LNCaP clone FGC (cell line): ENCODE results near the gene MMP21.

ENCODE experiments used
- DNase-seq: peaks from one replicate; pipeline ENCODE4 v3.0.0-alpha.2; 2011; ENCODE audit warnings: low read depth
- H3K4me3 ChIP-seq: 2 replicates; pipeline ENCODE4 v1.5.1; 2011; ENCODE audit warnings: mild to moderate bottlenecking, low read depth, low read length, control low read depth
- CTCF ChIP-seq: IDR thresholded peaks from 2 replicates; pipeline ENCODE4 v1.5.1; 2012; ENCODE audit warnings: mild to moderate bottlenecking; ENCODE audit not compliant: control insufficient read depth, insufficient read depth; ENCODE audit errors: extremely low read depth

Gene MMP21

GRCh38 chr10:125773687-125774543 lies 1.7 kb downstream of the MMP21 start:
- no peak for TF ChIP-seq CTCF
- no peak overlapping the region for H3K4me3 ChIP-seq
- no peak for DNase-seq

GRCh38 chr10:125772864-125773180 lies 2.8 kb downstream of the MMP21 start:
- TF ChIP-seq CTCF: no peak

GRCh38 chr10:125772112-125772863 lies 3.3 kb downstream of the MMP21 start:
- TF ChIP-seq CTCF: no peak
- H3K4me3 ChIP-seq: no peak overlapping the region
- no peak for DNase-seq

More at GRCh38 chr10:125772864-125773180, 2.8 kb downstream of the MMP21 start:
- DNase-seq: no peak
- no peak overlapping the region for H3K4me3 ChIP-seq

- DNase-seq: no peak
- TF ChIP-seq CTCF: no peak
- no peak overlapping the region for H3K4me3 ChIP-seq
These were observed 4.8 kb downstream of the MMP21 start for GRCh38 chr10:125770844-125771243.

GRCh38 chr10:125769175-125769574 lies 6.4 kb downstream of the MMP21 start:
- no peak for TF ChIP-seq CTCF
- no peak overlapping the region for H3K4me3 ChIP-seq
- DNase-seq: no peak

- H3K4me3 ChIP-seq: no peak overlapping the region
- no peak for TF ChIP-seq CTCF
- DNase-seq: no peak
These were observed 7.3 kb downstream of the MMP21 start for GRCh38 chr10:125768219-125768855.
